MM.1S (cell line): ENCODE measurements around the gene UPK1A.

Experiments used
- DNase-seq: peaks from one replicate; pipeline ENCODE4 v3.0.0-alpha.2; 2015
- H2AFZ ChIP-seq: fragments of 300-600 bp; sonication (generic); 2 replicates; pipeline ENCODE4 v1.6.0; 2016; ENCODE audit warnings: antibody characterized with exemption, low read length
- H3F3A ChIP-seq: fragments of 300-600 bp; sonication (generic); 2 replicates; pipeline ENCODE4 v1.6.1; 2016; ENCODE audit warnings: mild to moderate bottlenecking, antibody characterized with exemption, low read length, moderate library complexity, mixed read lengths; ENCODE audit not compliant: insufficient read depth
- H3K27ac ChIP-seq: fragments of 300-600 bp; sonication (generic); 2 replicates; pipeline ENCODE4 v1.5.1; 2016; ENCODE audit warnings: mild to moderate bottlenecking, low read length
- H3K27me3 ChIP-seq: fragments of 300-600 bp; sonication (generic); replicated peaks from 2 replicates; pipeline ENCODE4 v1.6.0; 2016; ENCODE audit warnings: low read length; ENCODE audit not compliant: insufficient read depth
- H3K36me3 ChIP-seq: fragments of 300-600 bp; sonication (generic); replicated peaks from 2 replicates; pipeline ENCODE4 v1.6.1; 2016; ENCODE audit warnings: mild to moderate bottlenecking, low read length, mixed read lengths; ENCODE audit not compliant: insufficient read depth
- H3K4me1 ChIP-seq: fragments of 300-600 bp; sonication (generic); 2 replicates; pipeline ENCODE4 v1.6.1; 2016; ENCODE audit warnings: low read length, mixed read lengths
- H3K4me2 ChIP-seq: fragments of 300-600 bp; sonication (generic); 2 replicates; pipeline ENCODE4 v1.6.0; 2016; ENCODE audit warnings: low read depth, low read length
- H3K4me3 ChIP-seq: fragments of 300-600 bp; sonication (generic); 2 replicates; pipeline ENCODE4 v1.5.1; 2016; ENCODE audit warnings: low read length, mixed read lengths
- H3K79me2 ChIP-seq: fragments of 300-600 bp; sonication (generic); 2 replicates; pipeline ENCODE4 v1.6.1; 2016; ENCODE audit warnings: mixed run types, low read length, mixed read lengths
- H3K9ac ChIP-seq: fragments of 300-600 bp; sonication (generic); 2 replicates; pipeline ENCODE4 v1.6.1; 2016; ENCODE audit warnings: low read length, mixed read lengths
- H3K9me2 ChIP-seq: fragments of 300-600 bp; sonication (generic); replicated peaks from 2 replicates; pipeline ENCODE4 v1.6.1; 2016; ENCODE audit warnings: mild to moderate bottlenecking, low read length, mixed read lengths; ENCODE audit not compliant: insufficient read depth
- H3K9me3 ChIP-seq: fragments of 300-600 bp; sonication (generic); replicated peaks from 2 replicates; pipeline ENCODE4 v1.6.1; 2016; ENCODE audit warnings: mild to moderate bottlenecking, low read length, mixed read lengths; ENCODE audit not compliant: insufficient read depth
- H4K20me1 ChIP-seq: fragments of 300-600 bp; sonication (generic); 2 replicates; pipeline ENCODE4 v1.6.1; 2016; ENCODE audit warnings: mild to moderate bottlenecking, low read length, moderate library complexity, mixed read lengths; ENCODE audit not compliant: insufficient read depth
- CTCF ChIP-seq: fragments of 300-600 bp; sonication (generic); IDR thresholded peaks from 2 replicates; pipeline ENCODE4 v1.5.1; 2016; ENCODE audit warnings: antibody characterized with exemption, low read length, mixed read lengths
- EZH2 ChIP-seq: fragments of 300-600 bp; sonication (generic); optimal IDR thresholded peaks from 2 replicates; pipeline ENCODE3; 2017; ENCODE audit warnings: low read depth, mild to moderate bottlenecking, antibody characterized with exemption, low read length, mixed read lengths
- EZH2phosphoT487 ChIP-seq: fragments of 300-600 bp; sonication (generic); IDR thresholded peaks from 2 replicates; pipeline ENCODE4 v1.6.1; 2018; ENCODE audit warnings: antibody characterized with exemption, low read length

UPK1A gene

GRCh38 chr19:35629332-35629633 is 37.0 kb upstream of the UPK1A start:
- Histone ChIP-seq H3K4me1 (0 out of 2 replicates have a peak, but pooled peaks cover 3% of the 10 kb centered on the region), H3F3A (peaks cover 2% of the 10 kb centered on the region; the same call in 1 of the 2 replicates), H3K9me3 (no peaks in the 10 kb centered on the region), H3K79me2 (peaks cover 17% of the 10 kb centered on the region), H3K4me2 (peak overlapping the region; percentile 99), H3K9me2 (no peaks in the 10 kb centered on the region), H3K27me3 (no peaks in the 10 kb centered on the region), H3K36me3 (no peaks in the 10 kb centered on the region), H3K27ac (peak overlapping the region; percentile 51; the same call in 1 of the 2 replicates), H4K20me1 (no peaks in the 10 kb centered on the region), H2AFZ (peak overlapping the region; percentile 84), H3K4me3 (peak overlapping the region; percentile 93), H3K9ac (peak overlapping the region; percentile 92)
- TF ChIP-seq CTCF, result no peak
- TF ChIP-seq EZH2, result no peak
- TF ChIP-seq EZH2phosphoT487, result no peak
- no peak for DNase-seq

- H3K36me3 ChIP-seq, result no peaks in the 10 kb centered on the region; the same call in none of the 2 replicates
- no peaks in the 10 kb centered on the region for H3F3A ChIP-seq
- TF ChIP-seq EZH2phosphoT487, result no peak
- TF ChIP-seq CTCF, result no peak
- no peaks in the 10 kb centered on the region for H3K27me3 ChIP-seq
- H3K4me2 ChIP-seq, result no peak overlapping the region
- peaks cover 17% of the 10 kb centered on the region for H3K79me2 ChIP-seq
- DNase-seq, result no peak
- no peaks in the 10 kb centered on the region for H3K9me2 ChIP-seq
- H3K9me3 ChIP-seq, result no peaks in the 10 kb centered on the region
- no peak overlapping the region for H3K27ac ChIP-seq
- H2AFZ ChIP-seq, result no peak overlapping the region
- 0 out of 2 replicates have a peak, but pooled peaks cover 3% of the 10 kb centered on the region for H3K4me1 ChIP-seq
- no peak overlapping the region for H3K4me3 ChIP-seq
- H4K20me1 ChIP-seq, result no peaks in the 10 kb centered on the region
- H3K9ac ChIP-seq, result no peak overlapping the region
These were observed 32.4 kb upstream of the UPK1A start for GRCh38 chr19:35633727-35634440.

- Histone ChIP-seq H3K27ac (no peak overlapping the region), H3K27me3 (no peaks in the 10 kb centered on the region), H3K9me3 (no peaks in the 10 kb centered on the region), H3K36me3 (no peaks in the 10 kb centered on the region; the same call in none of the 2 replicates), H3F3A (no peaks in the 10 kb centered on the region), H3K9me2 (no peaks in the 10 kb centered on the region), H2AFZ (no peak overlapping the region), H3K4me1 (no peaks in the 10 kb centered on the region), H4K20me1 (no peaks in the 10 kb centered on the region), H3K4me2 (no peak overlapping the region), H3K9ac (no peak overlapping the region), H3K79me2 (no peaks in the 10 kb centered on the region), H3K4me3 (no peak overlapping the region)
- TF ChIP-seq EZH2 (no peak), CTCF (no peak), EZH2phosphoT487 (no peak)
- DNase-seq, result no peak
These were observed 29.7 kb upstream of the UPK1A start for GRCh38 chr19:35636651-35637050.
